ENCODE data around the gene MRPS34.
A peak's percentile ranks its signal among the peaks of the same experiment; 100 is the strongest.

MRPS34 gene

DNA sequence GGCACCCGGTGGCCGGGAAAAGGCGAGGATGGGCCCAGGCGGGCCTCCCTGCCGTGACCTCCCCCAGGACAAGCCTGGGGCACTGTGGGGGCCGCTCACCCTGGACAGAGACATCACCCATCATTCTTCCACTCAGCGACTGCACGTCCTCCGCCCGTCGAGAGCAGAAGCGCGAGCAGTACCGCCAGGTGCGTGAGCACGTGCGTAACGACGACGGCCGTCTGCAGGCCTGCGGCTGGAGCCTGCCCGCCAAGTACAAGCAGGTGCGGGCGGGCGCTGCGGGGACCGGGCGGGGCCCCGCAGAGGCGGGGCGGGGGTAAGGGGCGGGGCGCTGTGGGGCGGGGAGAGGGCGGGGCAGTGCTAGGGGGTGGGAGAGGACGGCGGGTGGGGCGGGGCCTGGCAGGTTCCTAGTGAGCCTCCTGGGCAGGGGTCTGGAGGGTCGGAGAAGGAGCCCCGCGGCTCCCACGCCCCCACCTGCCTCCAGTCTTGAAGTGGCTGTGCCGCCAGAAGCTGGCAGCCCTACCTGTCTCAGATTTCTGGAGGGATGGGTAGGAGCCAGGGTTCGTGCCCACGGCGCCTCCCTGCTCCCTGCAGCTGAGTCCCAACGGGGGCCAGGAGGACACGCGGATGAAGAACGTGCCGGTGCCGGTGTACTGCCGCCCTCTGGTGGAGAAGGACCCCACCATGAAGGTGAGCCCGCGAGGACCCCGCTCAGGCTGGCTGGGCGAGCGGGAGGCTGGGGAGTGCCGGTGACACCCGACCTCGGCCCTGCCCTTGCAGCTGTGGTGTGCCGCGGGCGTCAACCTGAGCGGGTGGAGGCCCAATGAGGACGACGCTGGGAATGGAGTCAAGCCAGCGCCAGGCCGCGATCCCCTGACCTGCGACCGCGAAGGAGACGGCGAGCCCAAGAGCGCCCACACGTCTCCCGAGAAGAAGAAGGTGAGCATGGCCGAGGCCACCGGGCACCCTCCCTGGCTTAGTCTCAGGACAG lies 9.1 kb downstream of the MRPS34 start:
- 96% methylated on average over 54 of the region's 81 CpGs for WGBS (ENCODE audit: insufficient coverage)
- no peaks in the 10 kb centered on the region for H3K4me1 ChIP-seq (ENCODE audit: control extremely low read depth in 1 of 4, control insufficient read depth in 4 of 4, insufficient read depth in 4 of 4, low read length in 3 of 4)
- POLR2A ChIA-PET, result no interaction called here
- CTCF ChIA-PET, result interaction anchor here (0.8 to 1.4 kb wide), 4 partner anchors 12 to 179 kb away, joined by 3 to 4 read pairs (median 3); partner anchors contain the start of genes MAPK8IP3 and MSRB1
- H3K27ac ChIP-seq (ENCODE audit: insufficient read depth in 1 of 2, low read depth in 1 of 2, low read length in 2 of 2, poor library complexity in 1 of 2, severe bottlenecking in 2 of 2), result no peak overlapping the region
- no peaks in the 10 kb centered on the region for H3K27me3 ChIP-seq (replicated peaks in 2 of 5; ENCODE audit: control insufficient read depth in 4 of 5, insufficient read depth in 5 of 5, low read length in 4 of 5)
- peaks cover 7 to 93% (median 65%) of the 10 kb centered on the region in 4 experiments for H3K36me3 ChIP-seq (ENCODE audit: control insufficient read depth in 4 of 4, insufficient read depth in 4 of 4, low read length in 3 of 4)
- no peaks in the 10 kb centered on the region for H3K9me3 ChIP-seq (ENCODE audit: control extremely low read depth in 1 of 5, control insufficient read depth in 4 of 5, insufficient read depth in 2 of 5, low read depth in 1 of 5, low read length in 4 of 5)
- DNase-seq, result peak; percentile 11 to 24 (median 22)
- H3K4me3 ChIP-seq (ENCODE audit: control insufficient read depth in 1 of 7, extremely low read depth in 1 of 7, insufficient read depth in 4 of 7, low read depth in 2 of 7, low read length in 6 of 7), result no peak overlapping the region

- H3K4me1 ChIP-seq (ENCODE audit: control extremely low read depth in 1 of 4, control insufficient read depth in 4 of 4, insufficient read depth in 4 of 4, low read length in 3 of 4), result no peaks in the 10 kb centered on the region
- H3K27ac ChIP-seq (ENCODE audit: insufficient read depth in 1 of 2, low read depth in 1 of 2, low read length in 2 of 2, poor library complexity in 1 of 2, severe bottlenecking in 2 of 2), result no peak overlapping the region
- peaks cover 7 to 92% (median 64%) of the 10 kb centered on the region in 4 experiments for H3K36me3 ChIP-seq (ENCODE audit: control insufficient read depth in 4 of 4, insufficient read depth in 4 of 4, low read length in 3 of 4)
- WGBS (ENCODE audit: insufficient coverage), result 98% methylated on average over 19 of the region's 24 CpGs
- ChIA-PET CTCF (interaction anchor here (1.3 kb wide), 1 partner anchor 57 kb away, joined by 3 read pairs; the partner anchor contains the start of gene MAPK8IP3), POLR2A (no interaction called here)
- no peaks in the 10 kb centered on the region for H3K9me3 ChIP-seq (ENCODE audit: control extremely low read depth in 1 of 5, control insufficient read depth in 4 of 5, insufficient read depth in 2 of 5, low read depth in 1 of 5, low read length in 4 of 5)
- no peak for DNase-seq
- no peaks in the 10 kb centered on the region for H3K27me3 ChIP-seq (replicated peaks in 2 of 5; ENCODE audit: control insufficient read depth in 4 of 5, insufficient read depth in 5 of 5, low read length in 4 of 5)
- H3K4me3 ChIP-seq (ENCODE audit: control insufficient read depth in 1 of 7, extremely low read depth in 1 of 7, insufficient read depth in 4 of 7, low read depth in 2 of 7, low read length in 6 of 7), result no peak overlapping the region
Observed at GRCh38 chr16:1762879-1763520, 9.9 kb downstream of the MRPS34 start.

DNA sequence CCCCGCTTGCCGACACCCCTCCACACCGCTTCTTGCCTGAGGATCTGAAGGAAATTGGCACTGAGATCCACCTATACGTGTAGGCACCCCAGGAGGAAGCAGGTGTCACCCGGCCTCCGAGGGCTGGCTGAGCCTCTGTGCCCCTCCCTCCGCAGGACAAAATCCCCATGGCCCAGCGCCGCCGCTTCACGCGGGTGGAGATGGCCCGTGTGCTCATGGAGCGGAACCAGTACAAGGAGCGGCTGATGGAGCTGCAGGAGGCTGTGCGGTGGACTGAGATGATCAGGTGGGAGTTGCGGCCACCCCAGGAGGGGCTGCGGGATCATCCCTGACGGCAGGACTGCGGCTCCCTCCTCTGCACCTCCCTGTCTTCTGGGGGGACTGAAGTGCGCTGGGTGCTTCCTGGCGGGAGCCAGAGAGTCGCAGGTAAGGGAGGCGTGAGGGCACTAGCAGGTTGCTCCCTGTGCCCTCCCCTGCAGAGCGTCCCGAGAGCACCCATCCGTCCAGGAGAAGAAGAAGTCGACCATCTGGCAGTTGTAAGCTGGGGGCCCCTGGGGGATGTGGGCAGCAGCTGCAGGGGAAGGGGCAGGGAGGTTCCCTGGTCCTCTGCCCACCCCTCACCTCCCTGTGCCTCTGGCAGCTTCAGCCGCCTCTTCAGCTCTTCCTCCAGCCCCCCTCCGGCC lies 10.6 kb downstream of the MRPS34 start:
- no peaks in the 10 kb centered on the region for H3K9me3 ChIP-seq (ENCODE audit: control extremely low read depth in 1 of 5, control insufficient read depth in 4 of 5, insufficient read depth in 2 of 5, low read depth in 1 of 5, low read length in 4 of 5)
- H3K27ac ChIP-seq (ENCODE audit: insufficient read depth in 1 of 2, low read depth in 1 of 2, low read length in 2 of 2, poor library complexity in 1 of 2, severe bottlenecking in 2 of 2), result no peak overlapping the region
- no peaks in the 10 kb centered on the region for H3K27me3 ChIP-seq (replicated peaks in 2 of 5; ENCODE audit: control insufficient read depth in 4 of 5, insufficient read depth in 5 of 5, low read length in 4 of 5)
- H3K4me3 ChIP-seq (ENCODE audit: control insufficient read depth in 1 of 7, extremely low read depth in 1 of 7, insufficient read depth in 4 of 7, low read depth in 2 of 7, low read length in 6 of 7), result no peak overlapping the region
- no peaks in the 10 kb centered on the region for H3K4me1 ChIP-seq (ENCODE audit: control extremely low read depth in 1 of 4, control insufficient read depth in 4 of 4, insufficient read depth in 4 of 4, low read length in 3 of 4)
- POLR2A ChIA-PET, result no interaction called here
- WGBS (ENCODE audit: insufficient coverage), result 93% methylated on average over 25 of the region's 30 CpGs
- CTCF ChIA-PET, result interaction anchor here (1.3 kb wide), 1 partner anchor 56 kb away, joined by 3 read pairs; the partner anchor contains the start of gene MAPK8IP3
- H3K36me3 ChIP-seq (ENCODE audit: control insufficient read depth in 4 of 4, insufficient read depth in 4 of 4, low read length in 3 of 4), result peaks cover 5 to 92% (median 62%) of the 10 kb centered on the region in 4 experiments
- no peak for DNase-seq

DNA sequence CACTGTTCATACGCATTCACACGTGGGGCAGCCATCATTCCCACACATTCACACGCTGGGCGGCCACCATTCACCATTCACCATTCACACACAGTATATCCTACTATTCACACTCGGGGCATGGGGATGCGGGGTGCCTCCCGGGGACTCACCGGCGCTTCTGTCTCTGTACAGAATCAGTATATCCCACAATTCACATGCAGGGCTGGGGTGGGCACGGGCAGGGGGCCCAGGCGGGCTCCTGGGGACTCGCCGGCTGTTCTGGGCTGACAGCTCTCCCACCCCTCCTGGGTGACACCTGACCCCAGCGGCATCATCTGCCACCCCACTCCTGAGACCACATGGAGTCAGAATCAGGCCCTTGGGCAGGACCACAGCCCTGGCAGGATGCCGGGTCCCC lies 11.2 kb downstream of the MRPS34 start:
- Histone ChIP-seq H3K4me3 (ENCODE audit: control insufficient read depth in 1 of 7, extremely low read depth in 1 of 7, insufficient read depth in 4 of 7, low read depth in 2 of 7, low read length in 6 of 7) (no peak overlapping the region), H3K36me3 (ENCODE audit: control insufficient read depth in 4 of 4, insufficient read depth in 4 of 4, low read length in 3 of 4) (peaks cover 2 to 87% (median 59%) of the 10 kb centered on the region in 4 experiments), H3K27me3 (replicated peaks in 2 of 5; ENCODE audit: control insufficient read depth in 4 of 5, insufficient read depth in 5 of 5, low read length in 4 of 5) (no peaks in the 10 kb centered on the region), H3K27ac (ENCODE audit: insufficient read depth in 1 of 2, low read depth in 1 of 2, low read length in 2 of 2, poor library complexity in 1 of 2, severe bottlenecking in 2 of 2) (no peak overlapping the region), H3K4me1 (ENCODE audit: control extremely low read depth in 1 of 4, control insufficient read depth in 4 of 4, insufficient read depth in 4 of 4, low read length in 3 of 4) (no peaks in the 10 kb centered on the region), H3K9me3 (ENCODE audit: control extremely low read depth in 1 of 5, control insufficient read depth in 4 of 5, insufficient read depth in 2 of 5, low read depth in 1 of 5, low read length in 4 of 5) (no peaks in the 10 kb centered on the region)
- POLR2A ChIA-PET, result interaction anchor here (0.6 kb wide), 1 partner anchor 21 kb away, joined by 3 read pairs; the partner anchor contains the start of gene NUBP2
- DNase-seq, result no peak
- CTCF ChIA-PET, result interaction anchor here (1.6 kb wide), 1 partner anchor 29 kb away, joined by 3 read pairs; no protein-coding TSS in a partner anchor
- 99% methylated on average over 15 of the region's 15 CpGs for WGBS (ENCODE audit: insufficient coverage)

DNA sequence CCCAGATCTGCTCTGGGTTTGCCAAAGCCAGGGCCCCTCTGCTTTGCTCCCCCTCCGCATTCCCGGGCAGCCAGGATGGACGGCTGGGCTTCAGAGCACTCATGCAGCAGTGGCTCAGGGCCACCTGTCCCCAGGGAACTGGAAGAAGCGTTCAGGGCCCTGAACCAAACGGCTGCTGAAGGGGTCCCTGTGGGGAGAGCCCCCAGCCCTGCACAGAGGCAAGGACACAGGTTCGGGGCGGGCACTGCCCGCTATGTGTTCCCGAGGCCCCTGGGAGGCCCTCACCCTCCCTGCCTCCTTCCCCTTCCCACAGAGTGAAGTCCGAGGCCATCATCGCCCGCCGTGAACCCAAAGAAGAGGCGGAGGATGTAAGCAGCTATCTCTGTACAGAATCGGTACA lies 12.0 kb downstream of the MRPS34 start:
- no peaks in the 10 kb centered on the region for H3K4me1 ChIP-seq (ENCODE audit: control extremely low read depth in 1 of 4, control insufficient read depth in 4 of 4, insufficient read depth in 4 of 4, low read length in 3 of 4)
- ChIA-PET CTCF (interaction anchor here (1.0 to 1.6 kb wide), 2 partner anchors 12 to 28 kb away, joined by 3 read pairs; partner anchors contain the start of genes EME2 and MRPS34), POLR2A (no interaction called here)
- no peak for DNase-seq
- peaks cover 0 to 83% (median 57%) of the 10 kb centered on the region in 4 experiments for H3K36me3 ChIP-seq (ENCODE audit: control insufficient read depth in 4 of 4, insufficient read depth in 4 of 4, low read length in 3 of 4)
- no peak overlapping the region for H3K4me3 ChIP-seq (ENCODE audit: control insufficient read depth in 1 of 7, extremely low read depth in 1 of 7, insufficient read depth in 4 of 7, low read depth in 2 of 7, low read length in 6 of 7)
- no peak overlapping the region for H3K27ac ChIP-seq (ENCODE audit: insufficient read depth in 1 of 2, low read depth in 1 of 2, low read length in 2 of 2, poor library complexity in 1 of 2, severe bottlenecking in 2 of 2)
- no peaks in the 10 kb centered on the region for H3K27me3 ChIP-seq (replicated peaks in 2 of 5; ENCODE audit: control insufficient read depth in 4 of 5, insufficient read depth in 5 of 5, low read length in 4 of 5)
- WGBS (ENCODE audit: insufficient coverage), result 97% methylated on average over 10 of the region's 15 CpGs
- H3K9me3 ChIP-seq (ENCODE audit: control extremely low read depth in 1 of 5, control insufficient read depth in 4 of 5, insufficient read depth in 2 of 5, low read depth in 1 of 5, low read length in 4 of 5), result no peaks in the 10 kb centered on the region

- Histone ChIP-seq H3K4me3 (ENCODE audit: control insufficient read depth in 1 of 7, extremely low read depth in 1 of 7, insufficient read depth in 4 of 7, low read depth in 2 of 7, low read length in 6 of 7) (no peak overlapping the region), H3K9me3 (ENCODE audit: control extremely low read depth in 1 of 5, control insufficient read depth in 4 of 5, insufficient read depth in 2 of 5, low read depth in 1 of 5, low read length in 4 of 5) (no peaks in the 10 kb centered on the region), H3K27me3 (replicated peaks in 2 of 5; ENCODE audit: control insufficient read depth in 4 of 5, insufficient read depth in 5 of 5, low read length in 4 of 5) (no peaks in the 10 kb centered on the region), H3K36me3 (ENCODE audit: control insufficient read depth in 4 of 4, insufficient read depth in 4 of 4, low read length in 3 of 4) (peaks cover 0 to 79% (median 55%) of the 10 kb centered on the region in 4 experiments), H3K27ac (ENCODE audit: insufficient read depth in 1 of 2, low read depth in 1 of 2, low read length in 2 of 2, poor library complexity in 1 of 2, severe bottlenecking in 2 of 2) (no peak overlapping the region), H3K4me1 (ENCODE audit: control extremely low read depth in 1 of 4, control insufficient read depth in 4 of 4, insufficient read depth in 4 of 4, low read length in 3 of 4) (no peaks in the 10 kb centered on the region)
- ChIA-PET POLR2A (no interaction called here), CTCF (interaction anchor here (0.6 to 0.9 kb wide), 2 partner anchors 21 to 42 kb away, joined by 3 read pairs; no protein-coding TSS in a partner anchor)
- 98% methylated on average over 21 of the region's 21 CpGs for WGBS (ENCODE audit: insufficient coverage)
- DNase-seq, result no peak
Observed at GRCh38 chr16:1759511-1759910, 13.4 kb downstream of the MRPS34 start.
